Osteocyte (in vitro differentiated cells): ENCODE measurements around the gene VSTM5. TPM values are rescaled to one million over a fixed set of nuclear protein-coding genes. Genes with fewer than 3 reads are reported as not detected.

ENCODE experiments used
- DNase-seq: peaks from one replicate; pipeline ENCODE4 v3.0.0; 2021; ENCODE audit warnings: mixed read lengths; ENCODE audit not compliant: unreplicated experiment; ENCODE audit errors: extremely low spot score
- H3K27ac Mint-ChIP-seq: one replicate; pipeline ENCODE4 v1.8.0; 2021; ENCODE audit warnings: mild to moderate bottlenecking, mixed read lengths; ENCODE audit not compliant: unreplicated experiment
- H3K27me3 Mint-ChIP-seq: one replicate; pipeline ENCODE4 v1.8.0; 2021; ENCODE audit warnings: mixed read lengths; ENCODE audit not compliant: unreplicated experiment
- H3K36me3 Mint-ChIP-seq: one replicate; pipeline ENCODE4 v1.8.0; 2021; ENCODE audit warnings: mixed read lengths; ENCODE audit not compliant: unreplicated experiment
- H3K4me1 Mint-ChIP-seq: one replicate; pipeline ENCODE4 v1.8.0; 2021; ENCODE audit warnings: mixed read lengths; ENCODE audit not compliant: unreplicated experiment
- H3K4me3 Mint-ChIP-seq: one replicate; pipeline ENCODE4 v1.8.0; 2021; ENCODE audit warnings: mild to moderate bottlenecking, moderate library complexity, mixed read lengths; ENCODE audit not compliant: unreplicated experiment
- H3K9me3 Mint-ChIP-seq: one replicate; pipeline ENCODE4 v1.8.0; 2021; ENCODE audit warnings: mixed read lengths; ENCODE audit not compliant: unreplicated experiment
- CTCF ChIP-seq: fragments of 200-600 bp; sonication (generic); IDR thresholded peaks from 2 replicates; pipeline ENCODE4 v1.5.0; 2021; ENCODE audit warnings: antibody characterized with exemption, mild to moderate bottlenecking, moderate library complexity
- total RNA-seq: library from RNA; stranded (reverse); gene quantifications from 2 replicates; pipeline ENCODE4 v1.2.1, GENCODE V29; 2021

The VSTM5 gene
- total RNA-seq, 1 donor from 2014 or later = not detected

GRCh38 chr11:93823210-93823609 is 27.2 kb downstream of the VSTM5 start:
- no peaks in the 10 kb centered on the region for H3K27me3 Mint-ChIP-seq

GRCh38 chr11:93822359-93822758 is 28.1 kb downstream of the VSTM5 start:
- Mint-ChIP-seq H3K4me3 (no peak overlapping the region), H3K9me3 (no peaks in the 10 kb centered on the region), H3K27ac (no peak overlapping the region), H3K27me3 (no peaks in the 10 kb centered on the region), H3K4me1 (no peaks in the 10 kb centered on the region), H3K36me3 (peaks cover 3% of the 10 kb centered on the region)
- no peak for TF ChIP-seq CTCF
- DNase-seq = no peak

More at GRCh38 chr11:93823210-93823609, 27.2 kb downstream of the VSTM5 start:
- no peak overlapping the region for H3K4me3 Mint-ChIP-seq
- no peaks in the 10 kb centered on the region for H3K4me1 Mint-ChIP-seq
- TF ChIP-seq CTCF = no peak
- H3K9me3 Mint-ChIP-seq = no peaks in the 10 kb centered on the region
- no peak overlapping the region for H3K27ac Mint-ChIP-seq
- DNase-seq = no peak
- peaks cover 3% of the 10 kb centered on the region for H3K36me3 Mint-ChIP-seq

GRCh38 chr11:93821617-93822016 is 28.8 kb downstream of the VSTM5 start:
- Mint-ChIP-seq H3K27ac (no peak overlapping the region), H3K36me3 (peaks cover 3% of the 10 kb centered on the region), H3K27me3 (no peaks in the 10 kb centered on the region), H3K4me1 (no peaks in the 10 kb centered on the region), H3K9me3 (no peaks in the 10 kb centered on the region), H3K4me3 (no peak overlapping the region)
- DNase-seq = no peak
- no peak for TF ChIP-seq CTCF

GRCh38 chr11:93820847-93821246 is 29.6 kb downstream of the VSTM5 start:
- Mint-ChIP-seq H3K27me3 (no peaks in the 10 kb centered on the region), H3K4me3 (no peak overlapping the region), H3K27ac (no peak overlapping the region), H3K36me3 (peaks cover 6% of the 10 kb centered on the region), H3K9me3 (no peaks in the 10 kb centered on the region), H3K4me1 (no peaks in the 10 kb centered on the region)
- TF ChIP-seq CTCF = no peak
- no peak for DNase-seq

- Mint-ChIP-seq H3K4me3 (no peak overlapping the region), H3K27me3 (no peaks in the 10 kb centered on the region), H3K9me3 (no peaks in the 10 kb centered on the region), H3K27ac (no peak overlapping the region), H3K36me3 (peaks cover 7% of the 10 kb centered on the region), H3K4me1 (no peaks in the 10 kb centered on the region)
- TF ChIP-seq CTCF = no peak
- DNase-seq = no peak
Observed at GRCh38 chr11:93819966-93820695, 30.3 kb downstream of the VSTM5 start.
